Thyroid gland (tissue), 4 donors: ENCODE results near the gene KCNMA1.

Source experiments
- POLR2A ChIP-seq, 2 donors: fragments of 450-650 bp; IDR thresholded peaks; one replicate each; pipeline ENCODE4 v1.6.1; 2017; ENCODE audit warnings: antibody characterized with exemption in 2 of 2, mild to moderate bottlenecking in 2 of 2, moderate library complexity in 1 of 2
- TF ChIP-seq, protein P1 (sequence below), 6 experiments: fragments of 200-600 bp in 3 of 6; fragments of 450-650 bp in 3 of 6; sonication (generic) in 3 of 6; IDR thresholded peaks; one replicate each; pipeline ENCODE4 v1.5.1; 2016 to 2019; ENCODE audit warnings: antibody characterized with exemption in 6 of 6, mild to moderate bottlenecking in 2 of 6, inconsistent platforms in 1 of 6, moderate library complexity in 1 of 6

DNA sequence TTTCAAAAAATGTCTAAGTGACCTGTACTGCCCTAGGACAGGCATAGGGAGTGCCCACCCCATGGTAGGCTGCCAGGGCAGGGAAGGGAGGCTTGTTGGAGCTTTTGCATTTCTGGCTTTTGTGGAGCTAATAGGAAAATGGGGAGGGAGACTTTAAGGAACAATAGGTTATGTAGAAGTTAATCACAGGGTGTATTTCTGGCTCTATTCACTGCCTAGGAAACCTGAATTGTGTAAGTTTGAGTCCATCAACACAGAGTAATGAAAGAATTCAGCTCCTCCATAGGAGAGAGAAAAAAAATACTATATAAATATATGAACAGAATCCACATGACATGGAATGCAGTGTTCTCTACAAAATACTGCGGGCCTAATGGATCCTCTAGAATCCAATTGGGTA is 661.5 kb downstream of the KCNMA1 start:
- TF ChIP-seq, protein P1, sequence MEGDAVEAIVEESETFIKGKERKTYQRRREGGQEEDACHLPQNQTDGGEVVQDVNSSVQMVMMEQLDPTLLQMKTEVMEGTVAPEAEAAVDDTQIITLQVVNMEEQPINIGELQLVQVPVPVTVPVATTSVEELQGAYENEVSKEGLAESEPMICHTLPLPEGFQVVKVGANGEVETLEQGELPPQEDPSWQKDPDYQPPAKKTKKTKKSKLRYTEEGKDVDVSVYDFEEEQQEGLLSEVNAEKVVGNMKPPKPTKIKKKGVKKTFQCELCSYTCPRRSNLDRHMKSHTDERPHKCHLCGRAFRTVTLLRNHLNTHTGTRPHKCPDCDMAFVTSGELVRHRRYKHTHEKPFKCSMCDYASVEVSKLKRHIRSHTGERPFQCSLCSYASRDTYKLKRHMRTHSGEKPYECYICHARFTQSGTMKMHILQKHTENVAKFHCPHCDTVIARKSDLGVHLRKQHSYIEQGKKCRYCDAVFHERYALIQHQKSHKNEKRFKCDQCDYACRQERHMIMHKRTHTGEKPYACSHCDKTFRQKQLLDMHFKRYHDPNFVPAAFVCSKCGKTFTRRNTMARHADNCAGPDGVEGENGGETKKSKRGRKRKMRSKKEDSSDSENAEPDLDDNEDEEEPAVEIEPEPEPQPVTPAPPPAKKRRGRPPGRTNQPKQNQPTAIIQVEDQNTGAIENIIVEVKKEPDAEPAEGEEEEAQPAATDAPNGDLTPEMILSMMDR (IDR thresholded peaks at IDR 0.05) = no peak
- no peak for TF ChIP-seq POLR2A (IDR thresholded peaks at IDR 0.05)
